ENCODE data around the gene PROK2. TPM values are rescaled to one million over a fixed set of nuclear protein-coding genes. Genes with fewer than 3 reads are reported as not detected.

The PROK2 gene
- total RNA-seq, 3 donors from 2014 or later (not counting 1 experiment from before 2014, with no cell fraction given): 0.54 to 8.7 TPM; not detected in 1

- Histone ChIP-seq H3K4me3 (ENCODE audit: low read length) (no peak overlapping the region), H3K27me3 (ENCODE audit: control insufficient read depth, insufficient read depth, low read length) (no peaks in the 10 kb centered on the region), H3K9me3 (ENCODE audit: control insufficient read depth, insufficient read depth, low read length) (no peaks in the 10 kb centered on the region), H3K4me1 (ENCODE audit: control insufficient read depth, insufficient read depth, low read length) (no peaks in the 10 kb centered on the region), H3K27ac (ENCODE audit: low read length) (no peak overlapping the region), H3K36me3 (ENCODE audit: control insufficient read depth, insufficient read depth, low read length) (no peaks in the 10 kb centered on the region)
- intact Hi-C loops (cut with micrococcal nuclease): no loop called here
- no peak for ATAC-seq
- Mint-ChIP-seq H3K27me3 (ENCODE audit: low read depth in 2 of 2) (peaks cover 0 to 3% of the 10 kb centered on the region in 2 donors), H3K4me1 (no peaks in the 10 kb centered on the region), H3K36me3 (no peaks in the 10 kb centered on the region), H3K9me3 (no peaks in the 10 kb centered on the region), H3K4me3 (no peak overlapping the region), H3K27ac (no peak overlapping the region)
- no peak for TF ChIP-seq CTCF (IDR thresholded peaks at IDR 0.05)
- 94% methylated on average over 2 of the region's 3 CpGs for WGBS (ENCODE audit: insufficient coverage)
- DNase-seq: no peak
Observed at GRCh38 chr3:71821116-71821515, 36.2 kb upstream of the PROK2 start.

DNA sequence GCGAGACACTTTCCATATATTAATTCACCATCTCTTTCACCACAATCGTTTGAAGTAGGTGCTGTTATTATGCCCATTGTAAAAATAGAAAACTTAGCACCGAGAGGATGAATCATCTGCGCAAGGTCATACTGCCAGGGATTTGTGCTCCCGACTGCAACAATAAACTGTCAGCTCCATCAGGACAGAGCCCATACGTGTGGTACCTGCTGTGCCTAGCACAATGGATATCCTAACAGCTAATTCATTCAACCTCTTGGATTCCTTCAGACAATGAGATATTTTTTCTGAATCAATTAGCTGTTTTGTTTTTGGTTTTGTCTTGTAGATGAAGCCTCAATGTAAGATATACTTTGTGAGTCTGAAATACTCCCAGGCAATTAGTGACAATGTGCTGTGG is 32.3 kb upstream of the PROK2 start:
- WGBS (ENCODE audit: insufficient coverage): 94% methylated on average over 5 of the region's 6 CpGs
- Mint-ChIP-seq H3K27me3 (ENCODE audit: low read depth in 2 of 2) (peaks cover 0 to 3% of the 10 kb centered on the region in 2 donors), H3K27ac (no peak overlapping the region), H3K4me3 (no peak overlapping the region), H3K36me3 (no peaks in the 10 kb centered on the region), H3K4me1 (no peaks in the 10 kb centered on the region), H3K9me3 (no peaks in the 10 kb centered on the region)
- no peak overlapping the region for H3K27ac ChIP-seq (ENCODE audit: low read length)
- H3K4me1 ChIP-seq (ENCODE audit: control insufficient read depth, insufficient read depth, low read length): no peaks in the 10 kb centered on the region
- DNase-seq (no peak), ATAC-seq (no peak)
- no peaks in the 10 kb centered on the region for H3K9me3 ChIP-seq (ENCODE audit: control insufficient read depth, insufficient read depth, low read length)
- H3K27me3 ChIP-seq (ENCODE audit: control insufficient read depth, insufficient read depth, low read length): no peaks in the 10 kb centered on the region
- intact Hi-C loops (cut with micrococcal nuclease): no loop called here
- no peak for TF ChIP-seq CTCF (IDR thresholded peaks at IDR 0.05)
- no peaks in the 10 kb centered on the region for H3K36me3 ChIP-seq (ENCODE audit: control insufficient read depth, insufficient read depth, low read length)
- no peak overlapping the region for H3K4me3 ChIP-seq (ENCODE audit: low read length)

DNA sequence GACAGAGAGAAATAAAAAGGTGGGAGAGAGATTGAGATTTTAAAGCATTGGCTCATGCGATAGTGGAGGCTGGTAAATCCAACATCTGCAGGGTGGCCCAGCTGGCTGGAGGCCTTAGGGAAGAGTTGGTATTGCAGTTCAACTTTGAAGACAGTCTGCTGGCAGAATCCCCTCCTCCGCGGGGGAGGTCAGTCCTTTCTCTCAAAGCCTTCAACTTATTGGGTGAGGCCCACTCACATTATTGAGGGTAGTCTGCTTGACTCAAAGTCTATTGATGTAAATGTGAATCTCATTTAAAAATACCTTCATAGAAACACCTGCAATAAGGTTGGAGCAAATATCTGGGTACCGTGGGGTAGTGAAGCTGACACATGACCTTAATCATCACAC is 31.8 kb upstream of the PROK2 start:
- H3K36me3 ChIP-seq (ENCODE audit: control insufficient read depth, insufficient read depth, low read length): no peaks in the 10 kb centered on the region

More for the DNA sequence above, 31.8 kb upstream of the PROK2 start:
- Histone ChIP-seq H3K27ac (ENCODE audit: low read length) (no peak overlapping the region), H3K9me3 (ENCODE audit: control insufficient read depth, insufficient read depth, low read length) (no peaks in the 10 kb centered on the region), H3K27me3 (ENCODE audit: control insufficient read depth, insufficient read depth, low read length) (no peaks in the 10 kb centered on the region), H3K4me3 (ENCODE audit: low read length) (no peak overlapping the region), H3K4me1 (ENCODE audit: control insufficient read depth, insufficient read depth, low read length) (no peaks in the 10 kb centered on the region)
- Mint-ChIP-seq H3K36me3 (no peaks in the 10 kb centered on the region), H3K9me3 (no peaks in the 10 kb centered on the region), H3K27me3 (ENCODE audit: low read depth in 2 of 2) (peaks cover 0 to 3% of the 10 kb centered on the region in 2 donors), H3K27ac (no peak overlapping the region), H3K4me1 (no peaks in the 10 kb centered on the region), H3K4me3 (no peak overlapping the region)
- TF ChIP-seq CTCF (IDR thresholded peaks at IDR 0.05): no peak
- intact Hi-C loops (cut with micrococcal nuclease): no loop called here
- no peak for ATAC-seq
- no peak for DNase-seq
- 97% methylated on average over 4 of the region's 4 CpGs for WGBS (ENCODE audit: insufficient coverage)
